Epithelial cell of prostate (primary cell): Measurements from ENCODE around the gene TRPV4.

Source experiments
- DNase-seq: peaks from one replicate; pipeline ENCODE4 v3.0.0-alpha.2; 2011; ENCODE audit warnings: low read depth, low spot score
- H3K27ac ChIP-seq: fragments of 450-650 bp; 2 replicates; pipeline ENCODE4 v1.5.1; 2017; ENCODE audit warnings: mild to moderate bottlenecking

Gene TRPV4

DNA sequence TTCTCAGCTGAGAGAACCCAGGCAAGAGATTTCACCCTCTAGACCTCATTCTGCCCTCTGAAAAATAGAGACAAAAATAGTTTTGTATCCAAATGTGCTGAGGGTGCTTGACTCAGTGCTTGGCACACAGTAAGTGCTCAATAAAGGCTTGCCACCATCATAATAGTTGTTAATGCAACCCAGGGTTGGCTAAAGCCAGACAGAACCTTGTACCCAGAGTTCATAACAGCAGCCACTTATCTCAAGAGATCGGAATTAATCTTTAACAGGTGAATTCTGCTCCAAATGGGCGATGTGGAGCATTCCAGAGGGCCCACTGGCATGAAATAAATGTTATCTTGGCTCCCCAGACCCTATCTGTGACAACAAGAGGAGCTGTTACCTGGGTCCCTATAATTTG is 2.9 kb downstream of the TRPV4 start:
- H3K27ac ChIP-seq = no peak overlapping the region
- no peak for DNase-seq

GRCh38 chr12:109829667-109830066 is 3.5 kb downstream of the TRPV4 start:
- H3K27ac ChIP-seq = no peak overlapping the region
- DNase-seq = no peak

GRCh38 chr12:109828754-109829511 is 4.3 kb downstream of the TRPV4 start:
- H3K27ac ChIP-seq = no peak overlapping the region

GRCh38 chr12:109827566-109828550 is 5.3 kb downstream of the TRPV4 start:
- DNase-seq = no peak
- H3K27ac ChIP-seq = no peak overlapping the region

More at GRCh38 chr12:109828754-109829511, 4.3 kb downstream of the TRPV4 start:
- no peak for DNase-seq

- no peak for DNase-seq
- H3K27ac ChIP-seq = no peak overlapping the region
Observed at GRCh38 chr12:109827080-109827479, 6.1 kb downstream of the TRPV4 start.

- no peak overlapping the region for H3K27ac ChIP-seq
- DNase-seq = no peak
Observed at GRCh38 chr12:109824731-109825130, 8.5 kb downstream of the TRPV4 start.

DNA sequence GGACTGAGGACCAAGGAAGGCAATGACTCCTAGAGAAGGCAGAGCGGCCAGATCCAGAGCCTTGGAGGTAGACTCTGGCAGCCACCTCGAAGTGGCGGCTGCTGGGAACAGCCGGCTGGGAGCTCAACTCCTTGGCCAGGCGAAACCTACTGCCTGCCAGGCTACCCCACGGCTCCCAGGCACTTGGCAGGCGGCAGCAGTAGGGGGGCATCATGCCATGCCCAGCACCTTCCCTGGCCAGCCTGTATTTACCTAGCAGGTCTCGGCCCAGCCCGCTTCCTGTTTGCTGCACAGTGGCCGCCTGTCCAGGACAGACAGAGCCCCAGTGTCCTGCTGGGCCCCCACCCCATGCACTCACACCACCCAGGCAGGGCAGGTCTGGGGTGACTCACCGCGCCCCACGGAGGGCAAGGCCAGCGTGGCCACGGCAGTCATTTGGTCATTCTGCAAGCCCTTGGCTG is 10.2 kb downstream of the TRPV4 start:
- peak overlapping the region; percentile 59 for H3K27ac ChIP-seq
- DNase-seq = no peak

- peak overlapping the region; percentile 59 for H3K27ac ChIP-seq
- no peak for DNase-seq
Observed at GRCh38 chr12:109822416-109822815, 10.8 kb downstream of the TRPV4 start.

DNA sequence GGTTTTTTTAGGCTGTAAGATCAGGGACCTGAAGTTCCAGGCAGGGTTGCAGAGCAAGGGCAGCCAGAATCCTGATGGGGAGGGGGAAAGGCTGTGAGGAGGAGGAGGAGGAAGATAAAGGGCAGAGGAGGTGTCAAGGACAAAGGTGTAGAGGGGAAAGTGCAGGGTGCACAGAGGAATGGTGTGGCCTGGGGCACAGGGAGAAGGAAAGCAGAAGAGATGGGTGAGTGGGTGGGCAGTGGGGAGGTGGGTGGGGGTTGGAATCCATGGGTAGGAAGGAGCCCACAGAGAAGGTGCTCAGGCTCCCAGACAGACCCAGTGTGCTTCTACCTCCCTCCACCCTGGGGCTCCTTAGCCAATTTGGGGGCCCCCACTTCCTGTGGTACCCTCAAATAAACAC is 11.2 kb downstream of the TRPV4 start:
- DNase-seq = no peak

DNA sequence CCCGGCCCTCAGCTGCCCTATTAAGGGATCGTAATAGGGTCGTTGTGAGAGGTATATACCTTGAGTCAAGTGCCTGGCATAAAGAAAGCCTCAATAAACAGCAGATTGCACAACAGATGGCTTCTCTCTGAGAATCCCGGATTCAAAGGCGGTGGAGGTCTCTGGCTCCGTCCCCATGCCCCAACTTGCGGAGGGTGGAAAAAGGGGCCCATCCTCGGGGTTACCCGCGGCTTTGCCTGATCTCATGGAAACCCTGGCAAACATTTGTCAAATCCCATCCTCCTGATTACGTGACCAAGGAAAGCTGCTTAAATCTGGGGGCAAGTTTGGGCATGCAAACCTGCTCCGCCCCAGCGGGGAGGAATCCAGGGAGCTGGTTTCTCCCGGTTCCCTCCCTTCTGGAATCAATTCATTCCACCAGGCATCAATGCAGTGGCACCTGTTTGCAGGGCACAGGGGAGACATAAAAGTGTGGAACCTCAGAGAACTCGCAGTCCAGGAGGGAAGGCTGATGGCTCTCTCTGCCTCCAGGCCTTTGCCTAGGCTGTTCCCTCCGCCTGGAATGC is 12.3 kb downstream of the TRPV4 start:
- peak overlapping the region; percentile 51 for H3K27ac ChIP-seq
- DNase-seq = no peak

More for the DNA sequence above, 11.2 kb downstream of the TRPV4 start:
- peak overlapping the region; percentile 59 for H3K27ac ChIP-seq

DNA sequence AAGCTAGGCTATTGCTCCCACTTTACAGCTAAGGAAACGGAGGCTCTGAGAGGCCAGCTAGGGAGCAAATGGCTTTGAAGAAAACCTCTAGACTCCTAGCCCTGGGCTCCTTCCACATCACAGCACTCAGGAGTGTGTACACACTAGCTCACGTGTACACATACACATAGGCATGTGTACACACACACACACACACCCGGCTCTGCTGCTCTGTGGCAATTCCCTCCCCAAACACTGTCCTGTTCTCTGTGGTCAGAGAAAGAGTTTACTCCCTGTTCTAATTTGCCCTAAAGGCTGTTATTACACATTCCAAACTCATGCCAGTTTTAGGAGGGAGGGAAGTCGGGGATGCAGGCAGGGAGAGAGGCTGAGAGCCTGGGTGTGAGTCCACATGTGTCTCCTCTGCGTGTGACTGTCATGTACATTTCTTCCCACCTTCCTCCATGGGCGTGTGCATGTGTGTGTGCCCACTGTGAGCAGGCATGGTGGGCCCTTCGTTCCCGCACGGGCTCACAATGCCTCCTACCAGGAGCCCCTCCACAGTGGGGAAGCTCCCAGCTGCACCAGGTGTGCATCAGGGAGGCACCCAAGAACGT is 14.2 kb downstream of the TRPV4 start:
- peak; percentile 76 for DNase-seq
- peak overlapping the region; percentile 12 for H3K27ac ChIP-seq

DNA sequence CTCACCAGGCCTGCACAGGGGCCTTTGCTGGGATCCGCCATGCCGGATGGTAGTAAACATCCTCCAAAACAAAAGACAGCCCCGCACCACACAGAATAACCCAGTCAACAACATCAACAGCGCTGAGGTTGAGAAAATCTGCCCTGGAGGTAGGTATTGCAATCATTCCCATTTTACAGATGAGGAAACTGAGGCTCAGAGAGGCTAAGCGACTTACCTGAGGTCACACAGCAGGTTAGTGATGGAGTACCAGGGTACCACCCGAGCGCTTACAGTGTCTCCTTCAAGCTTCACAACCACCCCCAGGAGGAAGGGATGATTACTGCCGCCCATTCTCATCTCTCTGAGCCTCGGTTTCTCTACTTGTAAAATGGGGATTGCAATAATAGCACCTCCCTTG is 14.9 kb downstream of the TRPV4 start:
- DNase-seq = no peak
- H3K27ac ChIP-seq = no peak overlapping the region

DNA sequence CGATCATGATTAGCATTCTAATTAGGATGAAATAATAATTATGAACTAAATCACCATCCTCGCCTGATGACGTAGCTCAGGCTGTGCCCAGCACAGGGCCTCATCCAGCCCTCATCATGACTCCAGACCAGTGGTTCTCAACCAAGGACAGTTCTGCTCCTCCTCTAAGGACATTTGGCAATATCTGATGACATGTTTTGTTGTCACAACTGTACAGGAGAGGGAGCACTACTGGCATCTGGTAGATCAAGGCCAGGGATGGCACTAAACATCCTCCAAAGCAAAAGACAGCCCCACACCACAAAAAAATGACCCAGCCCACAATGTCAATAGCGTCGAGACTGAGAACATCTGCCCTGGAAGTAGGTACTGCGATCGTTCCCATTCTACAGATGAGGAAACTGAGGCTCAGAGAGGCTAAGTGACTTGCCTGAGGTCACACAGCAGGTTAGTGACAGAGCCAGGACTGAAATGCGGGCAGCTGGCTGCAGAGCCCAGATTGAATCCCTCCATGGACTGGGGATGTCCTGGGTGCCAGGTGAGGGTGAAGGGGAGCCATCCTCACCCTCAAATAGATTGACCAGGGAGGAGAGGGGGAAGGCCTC is 15.5 kb downstream of the TRPV4 start:
- no peak overlapping the region for H3K27ac ChIP-seq
- no peak for DNase-seq

DNA sequence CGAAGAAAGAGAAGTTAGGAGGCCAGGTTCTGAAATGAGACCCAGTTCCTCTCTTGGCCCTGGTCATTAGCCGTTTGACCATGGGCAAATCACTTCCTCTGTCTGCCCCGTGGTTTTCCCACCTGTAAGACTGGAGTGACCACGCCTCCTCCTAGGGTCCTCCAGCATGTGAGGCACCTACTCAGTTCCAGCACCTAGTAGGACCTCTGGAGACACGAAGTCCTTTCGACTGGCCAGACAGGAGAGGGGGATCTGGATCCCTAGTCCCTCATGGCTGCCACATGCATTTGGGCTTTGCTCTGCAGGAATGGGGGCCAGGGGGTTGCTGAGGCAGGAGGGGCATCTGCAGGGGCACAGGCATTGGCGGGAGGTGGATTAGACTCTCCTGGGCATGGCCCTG is 16.3 kb downstream of the TRPV4 start:
- H3K27ac ChIP-seq = no peak overlapping the region
- no peak for DNase-seq

- no peak overlapping the region for H3K27ac ChIP-seq
- no peak for DNase-seq
Observed at GRCh38 chr12:109815757-109816617, 17.2 kb downstream of the TRPV4 start.

DNA sequence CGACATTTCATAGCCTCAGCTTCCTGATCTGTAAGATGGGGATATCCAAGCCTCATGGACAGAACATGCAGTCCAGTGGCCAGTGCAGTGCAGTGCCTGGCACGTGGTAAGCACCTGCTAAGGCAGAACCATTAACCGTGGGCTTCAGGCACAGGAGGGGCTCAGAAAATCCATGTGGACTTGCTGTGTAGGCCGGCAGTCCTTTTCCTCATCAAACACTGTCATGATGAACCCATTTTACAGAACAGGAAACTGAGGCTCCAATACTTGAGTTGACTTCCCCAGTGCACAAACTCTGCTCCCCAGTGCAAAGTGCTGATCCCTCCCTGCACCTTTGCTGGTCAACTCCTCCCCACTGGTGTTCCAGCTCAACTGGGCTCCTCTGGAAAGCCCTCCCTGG is 18.0 kb downstream of the TRPV4 start:
- no peak for DNase-seq
- no peak overlapping the region for H3K27ac ChIP-seq

DNA sequence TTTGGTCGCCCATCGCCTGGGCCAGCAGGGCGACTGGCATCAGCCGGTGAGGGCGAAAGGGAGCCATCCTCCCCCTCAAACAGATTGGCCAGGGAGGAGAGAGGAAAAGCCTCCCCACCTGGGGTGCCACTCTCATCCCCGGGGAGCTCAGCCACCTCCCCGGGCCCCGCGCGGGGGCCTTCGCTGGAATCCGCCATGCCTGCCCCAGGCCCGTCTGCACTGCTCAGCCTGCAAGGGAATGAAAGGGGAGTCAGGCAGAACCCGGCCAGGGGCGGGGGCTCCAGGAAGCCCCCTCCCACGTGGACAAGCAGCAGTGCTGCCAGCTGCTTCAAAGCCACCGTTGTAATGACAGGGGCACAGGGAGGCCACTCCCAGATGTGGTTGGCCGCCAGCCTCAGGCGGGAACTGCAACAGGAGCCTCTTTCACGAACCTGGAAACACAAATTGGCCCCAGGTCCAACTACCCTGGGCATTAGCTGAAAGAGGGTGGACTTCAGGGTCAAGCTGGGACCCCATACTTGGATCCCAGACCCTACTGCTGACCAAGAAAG is 18.5 kb downstream of the TRPV4 start:
- no peak overlapping the region for H3K27ac ChIP-seq
- DNase-seq = no peak

GRCh38 chr12:109813810-109814416 is 19.3 kb downstream of the TRPV4 start:
- DNase-seq = no peak
- H3K27ac ChIP-seq = no peak overlapping the region
